GM13976 (cell line): ENCODE data around the gene TPM1.
"Not testable (repeated sequence)": the region's sequence is repeated elsewhere in the genome, so short reads cannot be mapped to it uniquely, and the experiment has no call there.

Experiments used
- DNase-seq: peaks from one replicate; pipeline ENCODE4 v3.0.0; 2012; ENCODE audit warnings: low spot score
- in situ Hi-C: fragments of 300-500 bp; cut with MboI; formaldehyde crosslinking; loops from one replicate; pipeline ENCODE4 v1.12.0; 2022; ENCODE audit warnings: low sequenced_read_pairs, mixed read lengths, inconsistent platforms; ENCODE audit not compliant: unreplicated experiment
- TF ChIP-seq, protein P1 (sequence below): IDR thresholded peaks from 2 replicates; pipeline ENCODE4 v1.5.1; 2012; ENCODE audit warnings: borderline replicate concordance, mild to moderate bottlenecking; ENCODE audit not compliant: insufficient read depth; ENCODE audit errors: extremely low read depth, missing control alignments, control extremely low read depth

TPM1 gene

GRCh38 chr15:63041974-63042876, at the start of gene TPM1:
TPM1 (plus strand) TSS chr15:63042747; CDS start chr15:63042830, 83 bp downstream.
- in situ Hi-C loops = no loop called here
- DNase-seq = peak; percentile 58
- TF ChIP-seq, protein P1, sequence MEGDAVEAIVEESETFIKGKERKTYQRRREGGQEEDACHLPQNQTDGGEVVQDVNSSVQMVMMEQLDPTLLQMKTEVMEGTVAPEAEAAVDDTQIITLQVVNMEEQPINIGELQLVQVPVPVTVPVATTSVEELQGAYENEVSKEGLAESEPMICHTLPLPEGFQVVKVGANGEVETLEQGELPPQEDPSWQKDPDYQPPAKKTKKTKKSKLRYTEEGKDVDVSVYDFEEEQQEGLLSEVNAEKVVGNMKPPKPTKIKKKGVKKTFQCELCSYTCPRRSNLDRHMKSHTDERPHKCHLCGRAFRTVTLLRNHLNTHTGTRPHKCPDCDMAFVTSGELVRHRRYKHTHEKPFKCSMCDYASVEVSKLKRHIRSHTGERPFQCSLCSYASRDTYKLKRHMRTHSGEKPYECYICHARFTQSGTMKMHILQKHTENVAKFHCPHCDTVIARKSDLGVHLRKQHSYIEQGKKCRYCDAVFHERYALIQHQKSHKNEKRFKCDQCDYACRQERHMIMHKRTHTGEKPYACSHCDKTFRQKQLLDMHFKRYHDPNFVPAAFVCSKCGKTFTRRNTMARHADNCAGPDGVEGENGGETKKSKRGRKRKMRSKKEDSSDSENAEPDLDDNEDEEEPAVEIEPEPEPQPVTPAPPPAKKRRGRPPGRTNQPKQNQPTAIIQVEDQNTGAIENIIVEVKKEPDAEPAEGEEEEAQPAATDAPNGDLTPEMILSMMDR = no peak

- DNase-seq = no peak
- in situ Hi-C loops = no loop called here
Measured at GRCh38 chr15:62993066-62993465, 49.5 kb upstream of the TPM1 start.

DNA sequence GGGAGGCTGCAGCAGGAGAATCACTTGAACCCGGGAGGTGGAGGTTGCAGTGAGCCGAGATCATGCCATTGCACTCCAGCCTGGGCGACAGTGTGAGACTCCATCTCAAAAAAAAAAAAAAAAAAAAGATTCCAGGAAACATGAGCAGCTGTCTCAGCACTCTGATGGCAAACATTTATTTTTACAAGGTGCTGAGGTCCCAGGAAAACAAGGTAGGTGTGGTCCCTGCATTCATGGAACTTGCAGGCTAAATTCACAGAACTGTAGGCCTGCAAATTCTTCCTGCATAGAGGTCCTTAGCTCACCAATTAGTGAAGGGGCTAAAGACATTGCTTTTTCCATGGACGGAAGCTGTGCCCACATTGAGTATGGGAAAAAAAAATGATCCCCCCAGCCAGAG, 48.9 kb upstream of the TPM1 start:
- DNase-seq, in situ Hi-C loops: not testable (repeated sequence)

More at GRCh38 chr15:62993066-62993465, 49.5 kb upstream of the TPM1 start:
- TF ChIP-seq, protein P1 = no peak

DNA sequence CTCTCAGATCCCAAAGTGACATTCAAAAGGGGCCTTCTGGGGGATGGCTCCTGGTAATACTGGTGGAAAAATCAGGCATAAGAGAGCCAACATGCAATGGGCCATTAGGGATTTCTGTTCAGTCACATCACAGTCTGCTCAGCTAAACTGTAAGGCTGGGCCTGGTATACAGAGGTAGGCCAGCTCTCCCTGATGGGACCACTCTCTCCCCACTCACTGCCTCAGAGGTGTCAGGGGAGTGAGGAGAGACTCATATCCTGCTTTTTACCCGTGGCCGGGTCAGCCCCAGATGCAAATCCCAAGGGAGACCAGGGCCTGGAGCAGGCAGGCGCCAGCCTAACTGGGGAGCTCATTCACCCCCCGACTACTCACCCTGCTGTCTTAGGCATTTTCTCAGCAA, 48.1 kb upstream of the TPM1 start:
- no peak for DNase-seq
- in situ Hi-C loops = no loop called here
- TF ChIP-seq, protein P1 = no peak

DNA sequence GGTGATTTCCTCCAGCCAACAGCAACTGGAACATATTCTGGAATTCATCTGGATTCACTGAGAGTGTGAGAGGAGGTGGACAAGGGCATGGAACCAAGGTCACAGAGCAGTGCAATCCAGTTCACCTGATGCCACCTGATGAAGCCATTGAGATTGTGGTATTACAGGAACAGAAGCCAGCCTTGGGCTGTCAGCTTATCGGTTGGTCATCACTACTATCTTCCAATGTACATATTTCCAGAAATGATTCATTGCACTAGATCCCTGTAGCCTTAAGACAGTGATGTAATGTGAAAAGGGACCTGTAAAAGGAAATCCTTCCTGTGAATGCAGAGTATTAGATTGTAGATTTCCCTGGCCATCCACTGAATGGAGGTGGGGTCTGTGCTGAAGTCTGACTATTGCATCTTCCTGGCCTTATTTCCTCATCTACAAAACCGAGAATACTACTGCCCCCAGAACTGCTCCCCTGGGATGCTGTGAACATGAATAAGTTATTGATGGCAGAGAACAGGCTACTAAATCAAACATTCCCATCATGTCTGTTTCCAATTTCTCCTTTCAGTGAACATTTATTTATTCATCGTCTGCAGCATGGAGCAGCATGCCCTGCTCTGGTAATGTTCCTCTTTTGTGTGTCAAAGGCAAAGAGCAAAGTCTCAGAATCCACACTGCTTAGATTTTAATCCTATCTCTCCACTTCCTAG, 47.4 kb upstream of the TPM1 start:
- TF ChIP-seq, protein P1 = no peak
- DNase-seq = no peak

GRCh38 chr15:62997441-62997840, 45.1 kb upstream of the TPM1 start:
- in situ Hi-C loops = no loop called here
- no peak for DNase-seq

More for the DNA sequence above, 47.4 kb upstream of the TPM1 start:
- in situ Hi-C loops = no loop called here

More at GRCh38 chr15:62997441-62997840, 45.1 kb upstream of the TPM1 start:
- TF ChIP-seq, protein P1 = no peak
